AG09309 (cell line): ENCODE results near the gene KLHDC4.
A peak's percentile ranks its signal among the peaks of the same experiment; 100 is the strongest.

Source experiments
- DNase-seq: peaks from one replicate; pipeline ENCODE4 v3.0.0-alpha.2; 2010; ENCODE audit warnings: low read depth
- H3K4me3 ChIP-seq: 2 replicates; pipeline ENCODE4 v1.5.1; 2011; ENCODE audit warnings: mild to moderate bottlenecking, low read depth, low read length, moderate library complexity; ENCODE audit not compliant: control insufficient read depth
- CTCF ChIP-seq: IDR thresholded peaks from 2 replicates; pipeline ENCODE4 v1.5.1; 2011; ENCODE audit warnings: mild to moderate bottlenecking, low read depth, low read length, inconsistent platforms; ENCODE audit not compliant: insufficient read depth, control insufficient read depth; ENCODE audit errors: missing control alignments

The KLHDC4 gene

GRCh38 chr16:87765473-87765775, 362 bp downstream of the KLHDC4 start:
- H3K4me3 ChIP-seq, result peak overlapping the region; percentile 96
- no peak for DNase-seq
- no peak for TF ChIP-seq CTCF

GRCh38 chr16:87764600-87765472, 950 bp downstream of the KLHDC4 start:
- DNase-seq, result no peak
- peak overlapping the region; percentile 96 for H3K4me3 ChIP-seq
- TF ChIP-seq CTCF, result no peak

- no peak for DNase-seq
- H3K4me3 ChIP-seq, result no peak overlapping the region
- no peak for TF ChIP-seq CTCF
These were observed 3.2 kb downstream of the KLHDC4 start for GRCh38 chr16:87762620-87763019.

GRCh38 chr16:87762071-87762571, 3.7 kb downstream of the KLHDC4 start:
- TF ChIP-seq CTCF, result no peak
- DNase-seq, result no peak
- no peak overlapping the region for H3K4me3 ChIP-seq

- TF ChIP-seq CTCF, result no peak
- no peak overlapping the region for H3K4me3 ChIP-seq
- DNase-seq, result no peak
These were observed 4.7 kb downstream of the KLHDC4 start for GRCh38 chr16:87761060-87761459.

- DNase-seq, result no peak
- no peak overlapping the region for H3K4me3 ChIP-seq
- TF ChIP-seq CTCF, result no peak
These were observed 7.9 kb downstream of the KLHDC4 start for GRCh38 chr16:87757841-87758426.
